ENCODE data around the gene MYL7. TPM values are rescaled to one million over a fixed set of nuclear protein-coding genes. Genes with fewer than 3 reads are reported as not detected.
A peak's percentile ranks its signal among the peaks of the same experiment; 100 is the strongest.

Gene MYL7
- total RNA-seq, 2 experiments from 2014 or later: not detected

DNA sequence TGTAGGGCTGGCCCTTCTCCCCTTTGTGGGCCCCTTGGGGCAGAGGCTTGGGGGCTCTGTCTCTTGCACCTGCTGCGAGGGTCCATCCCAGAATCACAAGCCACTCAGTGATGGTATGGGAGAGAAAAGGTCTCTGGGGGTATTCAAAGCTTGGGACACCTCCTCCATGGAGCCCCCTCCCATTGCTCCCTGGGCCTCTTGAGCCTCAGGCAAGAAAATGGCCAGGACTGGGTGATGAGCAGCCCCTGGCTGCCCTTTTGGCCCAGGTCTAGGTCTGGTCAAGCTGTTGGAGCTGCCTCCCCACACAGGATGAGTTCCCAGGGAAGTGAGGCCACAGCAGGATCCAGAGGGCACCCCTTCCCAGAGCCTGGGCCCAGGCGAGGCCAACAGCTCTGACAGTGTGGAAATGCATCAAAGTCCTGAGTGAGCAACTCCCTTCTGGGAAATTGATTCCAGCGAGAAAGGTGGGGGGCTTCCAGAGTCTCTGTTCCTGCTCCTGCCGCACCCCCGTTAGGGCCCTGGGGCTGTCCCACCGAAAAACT is 3.4 kb upstream of the MYL7 start:
- ChIA-PET POLR2A (no interaction called here), CTCF (interaction anchor here (2.2 kb wide), 1 partner anchor 11 kb away, joined by 5 read pairs; no protein-coding TSS in a partner anchor)
- peaks cover 11% of the 10 kb centered on the region for H3K4me1 Mint-ChIP-seq
- peaks cover 19% of the 10 kb centered on the region for H3K27me3 Mint-ChIP-seq
- no peaks in the 10 kb centered on the region for H3K9me3 Mint-ChIP-seq
- H3K36me3 Mint-ChIP-seq (ENCODE audit: low read depth): no peaks in the 10 kb centered on the region
- no peak overlapping the region for H3K4me3 Mint-ChIP-seq
- DNase-seq: no peak
- no peak overlapping the region for H3K27ac Mint-ChIP-seq

DNA sequence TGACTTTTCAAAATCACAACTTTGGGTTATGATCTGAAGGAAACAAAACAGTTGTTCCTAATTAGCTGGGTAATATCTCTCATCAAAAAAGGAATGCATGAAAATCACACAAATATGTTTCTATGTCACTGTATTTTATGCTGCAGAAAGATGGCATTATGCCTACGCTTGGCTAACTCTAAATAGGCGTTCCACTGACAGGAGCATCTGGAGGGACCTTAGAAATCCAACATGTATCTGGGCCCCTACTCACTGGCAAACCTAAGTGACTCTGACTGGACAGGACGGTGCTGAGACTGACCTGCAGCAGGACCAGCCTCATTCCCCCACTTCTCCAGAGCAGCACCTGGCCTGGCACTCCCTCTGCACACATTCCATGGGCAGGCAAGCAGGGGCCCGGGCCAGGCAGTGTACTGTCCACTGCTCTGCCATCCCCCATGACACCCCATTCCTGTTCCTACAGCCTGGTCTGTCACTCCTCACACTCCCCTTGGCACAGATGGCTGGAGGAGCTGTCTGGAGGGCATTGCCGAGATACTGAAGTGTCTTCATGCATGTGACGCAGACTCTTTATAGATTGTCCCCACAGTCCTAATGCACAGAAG is 2.6 kb upstream of the MYL7 start:
- CTCF ChIA-PET: interaction anchor here (2.2 kb wide), 1 partner anchor 10 kb away, joined by 5 read pairs; no protein-coding TSS in a partner anchor
- Mint-ChIP-seq H3K36me3 (ENCODE audit: low read depth) (no peaks in the 10 kb centered on the region), H3K4me3 (no peak overlapping the region), H3K9me3 (no peaks in the 10 kb centered on the region), H3K27me3 (peaks cover 17% of the 10 kb centered on the region), H3K27ac (no peak overlapping the region), H3K4me1 (peaks cover 11% of the 10 kb centered on the region)
- DNase-seq: no peak
- POLR2A ChIA-PET: no interaction called here

DNA sequence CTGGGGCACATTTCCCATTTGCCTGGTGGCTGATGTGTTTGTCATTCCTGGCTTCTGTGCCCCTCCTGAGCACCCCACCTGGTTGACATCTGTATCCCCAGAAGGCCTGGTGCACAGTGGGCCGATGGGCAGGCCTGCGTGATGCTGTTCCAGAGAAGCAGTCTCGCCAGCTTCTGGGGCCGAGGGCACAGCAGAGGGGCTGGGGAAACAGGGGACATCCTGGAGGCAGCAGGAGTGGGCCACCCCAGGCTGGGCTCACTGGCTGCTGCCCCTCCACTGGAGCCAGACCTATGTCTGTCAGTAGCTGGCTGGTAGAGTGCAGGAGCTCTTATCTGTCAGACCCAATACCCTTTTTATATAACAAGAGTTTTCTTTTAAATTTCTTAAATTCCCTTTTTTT is 896 bp upstream of the MYL7 start:
- Mint-ChIP-seq H3K27me3 (peaks cover 16% of the 10 kb centered on the region), H3K36me3 (ENCODE audit: low read depth) (no peaks in the 10 kb centered on the region), H3K4me3 (no peak overlapping the region), H3K27ac (no peak overlapping the region), H3K4me1 (peaks cover 11% of the 10 kb centered on the region), H3K9me3 (no peaks in the 10 kb centered on the region)
- no peak for DNase-seq
- ChIA-PET POLR2A (interaction anchor here (0.6 kb wide), 1 partner anchor 64 kb away, joined by 5 read pairs; no protein-coding TSS in a partner anchor), CTCF (interaction anchor here (0.6 to 1.4 kb wide), 8 partner anchors 11 to 107 kb away, joined by 3 to 5 read pairs (median 3); no protein-coding TSS in a partner anchor)

DNA sequence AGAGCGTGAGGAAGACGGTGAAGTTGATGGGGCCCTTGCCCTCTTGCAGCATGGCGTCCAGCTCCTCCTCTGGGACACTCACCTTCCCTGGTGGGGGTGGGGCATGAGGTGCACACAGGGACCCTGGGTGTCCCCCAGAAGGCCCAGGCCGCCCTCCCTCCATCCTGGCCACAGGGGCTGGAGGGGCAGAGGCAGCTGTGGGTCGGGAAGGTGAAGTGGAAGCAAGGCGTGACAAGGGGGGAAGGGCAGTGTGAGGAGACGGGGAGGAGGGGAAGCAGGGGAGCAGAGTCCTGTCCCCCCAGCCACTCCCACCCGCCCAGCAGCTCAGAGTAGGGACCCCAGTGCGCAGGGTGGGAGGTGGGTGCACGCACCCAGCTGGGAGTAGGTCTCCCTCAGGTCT is 791 bp downstream of the MYL7 start:
- ChIA-PET POLR2A (no interaction called here), CTCF (no interaction called here)
- no peak for DNase-seq
- Mint-ChIP-seq H3K27me3 (peaks cover 10% of the 10 kb centered on the region), H3K27ac (no peak overlapping the region), H3K36me3 (ENCODE audit: low read depth) (no peaks in the 10 kb centered on the region), H3K4me3 (no peak overlapping the region), H3K9me3 (no peaks in the 10 kb centered on the region), H3K4me1 (peaks cover 4% of the 10 kb centered on the region)

DNA sequence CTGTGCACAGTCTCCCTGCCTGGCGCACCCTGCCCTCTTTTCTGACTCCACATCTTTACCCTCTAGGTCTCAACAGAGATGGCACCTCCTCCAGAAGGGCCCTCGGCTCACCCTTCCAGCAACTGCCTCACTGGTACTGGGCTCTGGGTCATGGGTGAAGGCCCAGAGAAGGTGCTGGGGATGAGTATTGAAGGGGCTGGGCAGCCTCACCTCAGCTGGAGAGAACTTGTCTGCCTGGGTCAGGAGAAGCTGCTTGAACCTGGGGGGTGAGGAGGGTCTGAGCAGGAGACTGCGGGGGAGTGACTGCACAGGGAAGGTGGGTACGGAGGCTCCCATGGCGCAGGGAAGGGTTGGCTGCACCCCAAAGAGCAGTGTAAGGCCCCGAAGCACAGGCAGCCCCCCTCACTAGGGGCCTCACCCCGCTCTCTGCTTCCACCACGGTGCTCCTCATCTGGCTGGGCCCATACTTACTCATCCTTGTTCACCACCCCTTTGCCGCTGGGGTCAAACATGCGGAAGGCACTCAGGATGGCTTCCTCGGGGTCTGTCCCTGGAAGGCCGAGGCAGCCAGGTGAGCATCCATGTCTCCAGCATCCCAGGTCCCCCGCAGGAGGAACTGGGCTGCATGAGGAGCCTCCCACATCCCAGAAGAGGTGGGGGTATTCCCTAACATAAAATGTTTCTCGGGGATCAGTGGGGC is 1.7 kb downstream of the MYL7 start:
- Mint-ChIP-seq H3K4me3 (no peak overlapping the region), H3K27me3 (peaks cover 6% of the 10 kb centered on the region), H3K9me3 (no peaks in the 10 kb centered on the region), H3K4me1 (no peaks in the 10 kb centered on the region), H3K36me3 (ENCODE audit: low read depth) (no peaks in the 10 kb centered on the region), H3K27ac (no peak overlapping the region)
- DNase-seq: no peak
- ChIA-PET CTCF (no interaction called here), POLR2A (no interaction called here)

DNA sequence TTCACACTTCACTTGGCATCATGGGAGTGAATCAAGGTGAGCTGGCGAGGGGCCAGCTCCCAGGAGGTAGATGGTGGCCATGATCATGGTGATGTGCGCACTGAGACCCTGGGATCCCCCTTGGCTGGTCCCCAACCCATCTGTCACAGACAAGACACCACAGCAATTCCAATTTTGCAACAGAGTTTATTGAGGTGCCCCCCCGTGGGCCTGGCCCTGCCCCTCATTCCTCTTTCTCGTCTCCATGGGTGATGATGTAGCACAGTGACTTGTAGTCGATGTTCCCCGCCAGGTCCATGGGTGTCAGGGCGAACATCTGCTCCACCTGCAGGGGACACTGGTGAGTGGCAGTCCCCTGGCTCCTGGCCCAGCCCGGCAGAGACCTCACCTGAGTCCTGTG is 2.4 kb downstream of the MYL7 start:
- ChIA-PET CTCF (no interaction called here), POLR2A (no interaction called here)
- no peak overlapping the region for H3K27ac Mint-ChIP-seq
- H3K36me3 Mint-ChIP-seq (ENCODE audit: low read depth): no peaks in the 10 kb centered on the region
- no peak overlapping the region for H3K4me3 Mint-ChIP-seq
- no peak for DNase-seq
- H3K4me1 Mint-ChIP-seq: no peaks in the 10 kb centered on the region
- no peaks in the 10 kb centered on the region for H3K9me3 Mint-ChIP-seq
- peaks cover 4% of the 10 kb centered on the region for H3K27me3 Mint-ChIP-seq

DNA sequence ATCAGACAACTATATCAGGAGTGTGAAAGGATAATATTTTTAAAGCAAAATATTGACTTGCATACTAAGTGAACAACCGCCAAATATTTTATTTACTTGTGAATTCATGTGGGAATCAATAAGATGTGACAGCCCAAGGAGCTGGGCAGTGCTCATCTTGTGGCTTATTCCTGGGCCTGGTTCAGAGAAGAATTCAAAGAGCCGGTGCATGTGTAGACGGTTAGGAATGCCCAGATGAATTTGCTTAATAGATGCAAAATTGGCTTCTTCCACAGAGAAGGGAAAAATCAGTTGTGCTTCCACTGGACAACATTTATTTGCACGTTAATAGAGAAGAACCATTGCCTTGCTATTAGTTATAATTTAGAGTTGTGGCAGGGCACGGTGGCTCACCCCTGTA is 4.4 kb downstream of the MYL7 start:
- POLR2A ChIA-PET: no interaction called here
- Mint-ChIP-seq H3K27me3 (no peaks in the 10 kb centered on the region), H3K9me3 (no peaks in the 10 kb centered on the region), H3K36me3 (ENCODE audit: low read depth) (no peaks in the 10 kb centered on the region), H3K27ac (no peak overlapping the region), H3K4me3 (no peak overlapping the region), H3K4me1 (no peaks in the 10 kb centered on the region)
- no peak for DNase-seq
- CTCF ChIA-PET: interaction anchor here (1.3 kb wide), 1 partner anchor 10 kb away, joined by 4 read pairs; no protein-coding TSS in a partner anchor

DNA sequence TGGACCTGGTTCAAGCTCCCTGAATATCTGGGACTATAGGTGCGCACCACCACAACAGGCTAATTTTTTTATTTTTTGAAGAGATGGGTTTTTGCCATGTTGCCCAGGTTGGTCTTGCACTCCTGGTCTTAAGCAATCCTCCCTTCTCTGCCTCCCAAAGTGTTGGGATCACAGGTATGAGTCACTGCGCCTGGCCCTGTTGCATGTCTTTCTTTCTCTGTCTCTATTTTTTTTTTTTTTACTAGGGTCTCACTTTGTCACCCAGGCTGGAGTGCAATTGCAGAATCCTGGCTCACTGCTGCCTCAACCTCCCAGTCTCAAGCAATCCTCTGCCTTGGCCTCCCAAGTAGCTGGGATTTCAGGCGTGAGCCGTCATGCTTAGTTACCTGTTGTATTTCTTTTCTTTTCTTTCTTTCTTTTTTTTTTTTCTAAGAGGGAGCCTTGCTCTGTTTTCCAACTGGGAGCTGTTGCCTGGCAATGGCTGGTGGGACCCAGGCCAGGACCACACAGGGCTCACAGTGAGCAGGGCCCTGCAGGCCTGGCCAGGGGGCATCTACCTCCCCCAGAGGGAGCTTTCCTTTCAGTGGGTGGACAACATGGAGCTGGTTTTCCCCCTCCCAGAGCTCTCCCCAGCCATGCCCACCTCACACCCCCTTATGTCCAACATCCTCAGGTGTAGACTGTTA is 6.0 kb downstream of the MYL7 start:
- Mint-ChIP-seq H3K9me3 (no peaks in the 10 kb centered on the region), H3K4me3 (no peak overlapping the region), H3K27ac (no peak overlapping the region), H3K4me1 (no peaks in the 10 kb centered on the region), H3K27me3 (no peaks in the 10 kb centered on the region), H3K36me3 (ENCODE audit: low read depth) (no peaks in the 10 kb centered on the region)
- CTCF ChIA-PET: interaction anchor here (0.7 kb wide), 1 partner anchor 25 kb away, joined by 4 read pairs; no protein-coding TSS in a partner anchor
- POLR2A ChIA-PET: no interaction called here
- no peak for DNase-seq

DNA sequence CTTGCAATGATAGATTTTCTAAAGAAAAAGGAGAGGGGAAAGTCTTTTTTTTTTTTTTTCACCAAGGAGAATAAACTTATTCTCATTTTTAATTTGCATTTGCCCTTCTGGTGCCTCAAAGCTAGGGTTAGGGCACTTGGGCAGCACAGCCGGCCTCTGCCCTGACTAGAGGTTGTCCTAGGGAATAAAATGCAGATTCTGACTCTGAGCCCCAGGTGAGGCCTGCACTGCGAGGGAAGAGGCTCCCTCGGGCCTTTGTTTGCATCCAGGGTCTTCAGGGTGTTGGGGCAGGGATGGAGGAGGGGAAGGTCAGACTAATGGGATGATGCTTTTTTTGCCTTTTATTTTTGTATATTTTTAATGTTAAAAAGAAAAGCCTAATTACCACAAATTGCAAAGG is 7.8 kb downstream of the MYL7 start:
- H3K9me3 Mint-ChIP-seq: no peaks in the 10 kb centered on the region
- ChIA-PET CTCF (interaction anchor here (1.0 to 1.7 kb wide), 3 partner anchors 11 to 20 kb away, joined by 3 to 5 read pairs (median 4); no protein-coding TSS in a partner anchor), POLR2A (interaction anchor here (0.7 kb wide), 1 partner anchor 141 kb away, joined by 4 read pairs; no protein-coding TSS in a partner anchor)
- no peaks in the 10 kb centered on the region for H3K27me3 Mint-ChIP-seq
- H3K4me1 Mint-ChIP-seq: no peaks in the 10 kb centered on the region
- no peak overlapping the region for H3K27ac Mint-ChIP-seq
- H3K36me3 Mint-ChIP-seq (ENCODE audit: low read depth): no peaks in the 10 kb centered on the region
- no peak overlapping the region for H3K4me3 Mint-ChIP-seq
- DNase-seq: no peak

DNA sequence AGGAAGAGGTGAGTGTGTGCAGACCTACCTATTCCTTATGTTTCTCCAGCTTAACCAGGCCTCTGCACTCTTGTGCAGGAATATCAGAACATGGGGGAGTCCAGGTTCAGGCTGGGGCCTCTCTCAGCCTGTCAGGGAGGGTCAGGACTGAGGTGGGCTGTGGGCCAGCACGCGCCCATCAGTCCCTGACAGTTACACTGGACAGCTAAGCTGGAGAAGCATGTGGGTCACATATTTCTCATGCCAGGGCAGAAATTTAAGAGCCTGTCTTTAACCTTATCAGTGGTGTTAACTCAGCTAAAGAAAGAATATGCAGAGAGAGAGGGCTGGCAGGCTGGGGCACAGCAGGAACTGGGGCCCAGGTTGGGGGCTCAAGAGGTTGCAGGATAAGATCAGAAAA is 9.1 kb downstream of the MYL7 start:
- Mint-ChIP-seq H3K27ac (no peak overlapping the region), H3K9me3 (no peaks in the 10 kb centered on the region), H3K27me3 (peaks cover 3% of the 10 kb centered on the region), H3K36me3 (ENCODE audit: low read depth) (no peaks in the 10 kb centered on the region), H3K4me3 (no peak overlapping the region), H3K4me1 (no peaks in the 10 kb centered on the region)
- DNase-seq: no peak
- ChIA-PET CTCF (interaction anchor here (1.7 kb wide), 1 partner anchor 17 kb away, joined by 4 read pairs; no protein-coding TSS in a partner anchor), POLR2A (no interaction called here)

DNA sequence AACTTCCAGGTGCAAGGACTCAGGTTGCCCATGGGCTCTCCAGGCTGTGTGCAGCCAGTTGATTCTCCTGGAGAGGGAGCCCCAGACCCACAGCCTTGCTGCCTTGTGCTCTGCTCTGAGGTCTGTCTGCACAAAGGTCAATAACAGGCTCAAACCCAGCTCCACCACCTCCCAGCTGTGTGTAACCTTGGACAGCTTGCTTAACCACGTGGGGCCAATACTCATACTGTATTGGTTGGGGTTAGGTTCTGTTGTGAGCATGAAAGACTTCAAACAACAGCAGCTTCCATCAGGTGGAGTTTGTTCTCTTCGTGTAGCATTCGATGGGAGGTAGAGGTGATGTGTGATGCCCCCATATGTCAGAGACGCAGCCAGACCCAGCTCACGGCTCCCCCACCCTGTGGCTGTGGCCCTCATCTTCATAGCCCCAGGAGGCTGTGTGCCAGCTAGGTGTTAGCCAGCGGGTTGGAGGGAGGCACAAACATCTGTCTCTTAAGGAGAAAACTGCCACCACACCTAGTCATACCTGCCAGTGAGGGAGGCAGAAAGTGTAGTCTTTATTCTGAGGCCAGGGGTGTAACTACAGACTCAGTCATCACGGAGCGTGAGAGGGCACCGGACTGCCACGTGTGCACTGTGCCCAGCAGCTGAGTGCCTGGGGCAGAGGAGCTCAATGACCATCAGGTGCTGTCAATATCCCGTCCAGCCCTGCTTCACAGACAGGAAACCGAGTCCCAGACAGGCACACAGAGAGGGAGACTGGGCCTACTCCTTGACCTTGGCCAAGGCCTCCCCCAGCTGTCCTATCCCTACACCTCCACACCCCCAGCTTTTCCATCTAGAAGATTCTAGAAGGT is 9.7 kb downstream of the MYL7 start:
- H3K4me1 Mint-ChIP-seq: no peaks in the 10 kb centered on the region
- POLR2A ChIA-PET: no interaction called here
- no peaks in the 10 kb centered on the region for H3K9me3 Mint-ChIP-seq
- no peak overlapping the region for H3K4me3 Mint-ChIP-seq
- H3K27ac Mint-ChIP-seq: peak overlapping the region; percentile 9
- CTCF ChIA-PET: interaction anchor here (0.6 to 1.0 kb wide), 3 partner anchors 11 to 328 kb away, joined by 3 read pairs; no protein-coding TSS in a partner anchor
- no peak for DNase-seq
- peaks cover 3% of the 10 kb centered on the region for H3K27me3 Mint-ChIP-seq
- H3K36me3 Mint-ChIP-seq (ENCODE audit: low read depth): no peaks in the 10 kb centered on the region

Measured in activated CD4-positive, alpha-beta T cell treated with anti-CD3 and anti-CD28 coated beads, Interleukin-2, amount 10 ng/mL, durations not matched to agents 7 days and 5 days (primary cell).